Testis (tissue), 3 donors: ENCODE data around the gene HERC2. TPM values are rescaled to one million over a fixed set of nuclear protein-coding genes. Genes with fewer than 3 reads are reported as not detected.
"Not testable (repeated sequence)": the region's sequence is repeated elsewhere in the genome, so short reads cannot be mapped to it uniquely, and the experiment has no call there.

Experiments
- DNase-seq: peaks from one replicate; pipeline ENCODE4 v3.0.0-alpha.2; 2019
- H3K27ac ChIP-seq, 2 donors: fragments of 200-600 bp; sonication (generic); one replicate each; pipeline ENCODE4 v1.5.1; 2019
- H3K27me3 ChIP-seq: fragments of 200-600 bp; sonication (generic); one replicate; pipeline ENCODE4 v1.5.1; 2019
- H3K36me3 ChIP-seq: fragments of 200-600 bp; sonication (generic); one replicate; pipeline ENCODE4 v1.5.1; 2017; ENCODE audit warnings: low read depth; ENCODE audit errors: missing control alignments
- H3K4me1 ChIP-seq: fragments of 200-600 bp; sonication (generic); one replicate; pipeline ENCODE4 v1.5.1; 2019
- H3K4me3 ChIP-seq, 2 donors: fragments of 200-600 bp; sonication (generic); one replicate each; pipeline ENCODE4 v1.5.1; 2017 to 2019
- H3K9me3 ChIP-seq: fragments of 200-600 bp; sonication (generic); one replicate; pipeline ENCODE4 v1.5.1; 2017
- POLR2A ChIP-seq: fragments of 450-650 bp; IDR thresholded peaks from one replicate; pipeline ENCODE4 v1.6.1; 2017; ENCODE audit warnings: antibody characterized with exemption, mild to moderate bottlenecking, moderate library complexity
- whole genome bisulfite sequencing, 2 donors: methylation state at CpG; one replicate each; pipeline ENCODE4 v1.1.5; 2018; 5-methylcytosine and 5-hydroxymethylcytosine counted together
- intact Hi-C: fragments of 100-400 bp; cut with DNase I; formaldehyde crosslinking; loops from one replicate; pipeline ENCODE4 v1.15.1; 2023; ENCODE audit warnings: low total_unique reads
- polyA plus RNA-seq: library from polyadenylated mRNA; stranded (reverse); fragments of 350-450 nt; fragmentation: Illumina TruSeq; extraction: RNeasy Lipid Tissue Mini Kit (QIAGEN cat#74804); gene quantifications from one replicate; pipeline ENCODE4 v1.2.3, GENCODE V29; 2014; ENCODE audit warnings: low read depth, low replicate concordance; ENCODE audit not compliant: insufficient read depth
- total RNA-seq, 2 donors: library from RNA; depleted of rRNA; stranded (reverse); fragments of >200 nt; gene quantifications; one replicate each; pipeline ENCODE4 v1.2.3, GENCODE V29; 2016
- TF ChIP-seq, protein P1 (sequence below), 3 experiments: fragments of 450-650 bp in 2 of 3; fragments of 200-600 bp in 1 of 3; sonication (generic) in 1 of 3; IDR thresholded peaks; one replicate each; pipeline ENCODE4 v1.5.1; 2016 to 2019; ENCODE audit warnings: antibody characterized with exemption in 3 of 3, mild to moderate bottlenecking in 2 of 3, moderate library complexity in 1 of 3

The HERC2 gene
- total and polyA plus RNA-seq, 3 donors from 2014 or later: 45.6 to 113 (median 78.2) TPM

DNA sequence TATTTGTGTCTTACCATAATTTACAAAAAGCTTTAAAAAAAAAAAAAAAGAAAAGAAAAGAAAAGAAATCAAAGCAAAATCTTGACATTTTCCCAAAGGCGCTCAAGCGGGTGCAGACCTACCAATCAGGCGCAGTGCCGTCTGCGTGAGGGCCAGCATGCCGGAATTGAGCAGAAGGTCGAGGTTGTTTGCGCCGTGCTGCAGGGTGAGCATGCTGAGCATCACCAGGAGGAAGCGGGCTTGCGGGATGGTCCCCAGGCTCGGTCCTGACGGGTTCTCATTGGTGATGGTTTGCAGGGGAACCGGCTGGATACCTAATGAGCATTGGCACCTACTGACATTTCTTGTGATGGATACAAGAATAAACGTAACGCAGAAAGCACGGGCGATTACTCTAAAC, 93.9 kb downstream of the HERC2 start:
- Histone ChIP-seq H3K27me3 (no peaks in the 10 kb centered on the region), H3K4me3 (no peak overlapping the region), H3K4me1 (no peaks in the 10 kb centered on the region), H3K27ac (no peak overlapping the region), H3K36me3 (no peaks in the 10 kb centered on the region), H3K9me3 (no peaks in the 10 kb centered on the region)
- TF ChIP-seq, protein P1, sequence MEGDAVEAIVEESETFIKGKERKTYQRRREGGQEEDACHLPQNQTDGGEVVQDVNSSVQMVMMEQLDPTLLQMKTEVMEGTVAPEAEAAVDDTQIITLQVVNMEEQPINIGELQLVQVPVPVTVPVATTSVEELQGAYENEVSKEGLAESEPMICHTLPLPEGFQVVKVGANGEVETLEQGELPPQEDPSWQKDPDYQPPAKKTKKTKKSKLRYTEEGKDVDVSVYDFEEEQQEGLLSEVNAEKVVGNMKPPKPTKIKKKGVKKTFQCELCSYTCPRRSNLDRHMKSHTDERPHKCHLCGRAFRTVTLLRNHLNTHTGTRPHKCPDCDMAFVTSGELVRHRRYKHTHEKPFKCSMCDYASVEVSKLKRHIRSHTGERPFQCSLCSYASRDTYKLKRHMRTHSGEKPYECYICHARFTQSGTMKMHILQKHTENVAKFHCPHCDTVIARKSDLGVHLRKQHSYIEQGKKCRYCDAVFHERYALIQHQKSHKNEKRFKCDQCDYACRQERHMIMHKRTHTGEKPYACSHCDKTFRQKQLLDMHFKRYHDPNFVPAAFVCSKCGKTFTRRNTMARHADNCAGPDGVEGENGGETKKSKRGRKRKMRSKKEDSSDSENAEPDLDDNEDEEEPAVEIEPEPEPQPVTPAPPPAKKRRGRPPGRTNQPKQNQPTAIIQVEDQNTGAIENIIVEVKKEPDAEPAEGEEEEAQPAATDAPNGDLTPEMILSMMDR (IDR thresholded peaks at IDR 0.05): no peak
- TF ChIP-seq POLR2A: no peak
- DNase-seq: no peak
- WGBS, 2 donors: 95% methylated on average over 18 of the region's 18 CpGs
- intact Hi-C loops: no loop called here

DNA sequence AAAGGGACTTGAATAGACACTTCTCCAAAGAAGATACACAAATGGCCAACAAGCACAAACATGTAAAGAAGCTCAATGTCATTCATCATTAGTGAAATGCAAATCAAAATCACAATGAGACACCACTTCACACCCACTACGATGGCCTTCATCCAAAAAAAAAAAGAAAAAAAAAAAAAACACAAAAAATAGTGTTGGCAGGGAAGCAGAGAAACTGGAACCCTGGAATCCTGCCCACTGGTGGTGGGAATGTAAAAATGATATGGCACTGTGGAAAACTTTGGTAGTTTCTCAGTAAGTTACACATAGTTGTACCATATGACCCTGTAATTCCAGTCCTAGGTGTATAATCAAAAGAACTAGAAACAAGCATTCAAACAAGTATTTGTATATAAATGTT, 94.7 kb downstream of the HERC2 start:
- H3K4me3 ChIP-seq, H3K27me3 ChIP-seq, H3K36me3 ChIP-seq, intact Hi-C loops, DNase-seq, H3K27ac ChIP-seq, H3K4me1 ChIP-seq, H3K9me3 ChIP-seq: not testable (repeated sequence)
- TF ChIP-seq, protein P1 (IDR thresholded peaks at IDR 0.05): peak in 1 of 3 experiments; percentile 30
- 71 to 81% methylated on average over 1 of the region's 1 CpG for WGBS, 2 donors

DNA sequence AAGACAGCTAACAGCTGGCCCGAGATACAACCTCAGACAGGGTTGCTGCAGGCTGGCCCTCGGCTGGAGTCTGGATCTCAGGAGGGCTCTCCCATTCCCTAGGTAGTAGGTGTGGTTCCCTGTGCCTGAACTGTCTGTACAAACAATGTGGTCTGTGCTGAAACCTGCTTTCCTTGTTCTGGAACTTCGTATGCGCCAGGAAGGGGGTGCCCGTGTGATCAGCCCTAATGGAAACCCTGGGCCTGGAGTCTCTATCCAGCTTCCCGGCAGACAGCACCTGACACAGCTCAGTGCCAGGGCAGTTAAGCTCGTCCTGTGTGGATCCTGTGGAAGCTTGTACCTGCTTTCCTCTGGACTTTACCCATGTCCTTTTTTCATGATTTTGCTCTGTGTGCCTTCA, 99.4 kb downstream of the HERC2 start:
- H3K27me3 ChIP-seq, DNase-seq, H3K36me3 ChIP-seq, H3K4me3 ChIP-seq, H3K4me1 ChIP-seq, H3K27ac ChIP-seq, H3K9me3 ChIP-seq, intact Hi-C loops: not testable (repeated sequence)
- WGBS, 2 donors: 76 to 78% methylated on average over 7 of the region's 7 CpGs

DNA sequence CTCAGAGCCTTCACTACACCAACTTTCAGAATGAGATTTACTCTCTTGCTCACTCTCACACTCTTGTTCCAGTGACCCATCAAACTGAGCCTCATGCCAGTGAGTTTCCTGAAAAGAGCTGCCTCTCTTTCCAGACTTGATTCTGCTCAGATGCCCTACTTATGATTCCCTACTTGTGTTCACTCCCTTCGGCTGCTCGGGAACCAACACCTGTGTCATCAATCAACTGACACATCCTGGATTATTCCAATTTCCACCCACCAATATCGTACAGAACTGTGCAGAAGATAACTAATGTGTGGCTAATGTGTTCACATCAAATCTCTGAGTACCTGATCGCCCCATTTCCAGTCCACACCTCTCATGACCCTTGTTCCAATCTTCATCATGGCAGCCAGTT, 100.3 kb downstream of the HERC2 start:
- intact Hi-C loops, H3K9me3 ChIP-seq, H3K27ac ChIP-seq, H3K27me3 ChIP-seq, H3K4me3 ChIP-seq, DNase-seq, H3K36me3 ChIP-seq, H3K4me1 ChIP-seq: not testable (repeated sequence)
- WGBS, 2 donors: 77 to 86% methylated on average over 3 of the region's 4 CpGs

DNA sequence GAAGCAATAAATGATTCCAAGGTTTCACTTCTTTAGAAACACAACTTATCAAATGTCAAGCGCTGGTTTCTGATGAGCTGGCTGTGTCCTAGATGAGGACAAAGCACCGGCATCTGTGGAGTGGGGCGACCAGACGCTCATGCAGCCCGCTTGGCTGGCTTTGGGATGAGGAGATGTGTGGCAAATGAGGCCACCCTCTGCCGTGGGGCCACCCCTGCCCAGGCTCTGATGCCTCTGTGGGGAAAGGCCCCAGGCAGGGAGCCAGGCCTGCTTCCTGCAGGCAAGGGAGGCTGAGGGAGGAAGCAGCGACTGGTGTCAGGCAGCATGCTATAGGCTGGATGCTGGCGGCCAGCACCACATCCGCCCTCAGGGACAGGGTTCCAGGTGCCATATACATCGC, 102.9 kb downstream of the HERC2 start:
- 93 to 98% methylated on average over 6 to 10 of the region's 10 CpGs for WGBS, 2 donors
- TF ChIP-seq POLR2A: no peak
- no peaks in the 10 kb centered on the region for H3K36me3 ChIP-seq
- DNase-seq: no peak
- no peaks in the 10 kb centered on the region for H3K27me3 ChIP-seq
- no peak overlapping the region for H3K4me3 ChIP-seq
- H3K4me1 ChIP-seq: no peaks in the 10 kb centered on the region
- no peaks in the 10 kb centered on the region for H3K9me3 ChIP-seq
- no peak overlapping the region for H3K27ac ChIP-seq
- intact Hi-C loops: no loop called here

DNA sequence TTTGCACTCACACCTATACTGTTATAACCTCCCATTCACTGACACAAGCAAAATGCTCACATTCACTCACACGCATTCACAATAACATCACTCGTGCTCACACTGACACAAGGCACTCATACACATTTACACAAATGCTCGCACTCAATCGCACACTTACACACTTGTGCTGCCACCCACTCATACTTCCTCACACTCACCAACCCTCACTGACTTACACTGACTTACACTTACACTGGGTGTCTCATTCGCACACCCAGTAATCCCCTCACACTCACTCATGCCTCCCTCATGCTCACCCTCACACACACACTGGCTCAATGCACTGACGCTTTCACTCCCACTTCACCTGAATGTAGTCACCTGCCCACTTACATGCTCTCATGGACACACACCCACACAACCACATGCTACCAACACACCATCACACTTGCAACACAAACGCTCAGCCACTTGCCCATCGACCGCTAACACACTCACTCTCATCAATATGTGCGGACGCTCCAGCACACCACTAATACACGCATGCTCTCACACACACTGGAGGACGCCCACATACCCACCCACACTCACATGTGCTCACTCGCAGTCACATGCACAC, 104.9 kb downstream of the HERC2 start:
- H3K36me3 ChIP-seq, DNase-seq, H3K27me3 ChIP-seq, H3K27ac ChIP-seq, intact Hi-C loops, H3K9me3 ChIP-seq, H3K4me3 ChIP-seq, H3K4me1 ChIP-seq: not testable (repeated sequence)
- 89 to 95% methylated on average over 14 of the region's 14 CpGs for WGBS, 2 donors

DNA sequence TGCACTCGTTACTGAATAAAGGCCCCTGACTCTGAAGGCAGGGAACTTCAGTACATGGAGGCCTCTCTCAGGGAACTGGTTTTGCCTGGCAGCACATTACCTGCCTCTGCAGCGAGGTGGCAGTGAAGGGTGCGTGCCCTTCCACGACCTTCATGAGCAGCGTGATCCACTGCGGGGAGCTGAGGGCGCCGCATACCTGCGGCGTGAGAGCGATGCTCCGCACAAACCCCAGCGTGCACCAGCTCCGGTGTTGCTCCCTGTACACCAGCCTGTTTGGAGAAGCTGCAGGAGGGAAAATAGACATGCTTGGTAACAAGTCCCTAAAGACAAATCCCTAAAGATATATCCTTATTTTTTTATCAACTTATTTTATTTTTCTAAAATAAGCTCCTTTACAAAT, 106.5 kb downstream of the HERC2 start:
- not testable (repeated sequence) for H3K36me3 ChIP-seq
- WGBS, 2 donors: 91% methylated on average over 12 to 14 of the region's 14 CpGs

DNA sequence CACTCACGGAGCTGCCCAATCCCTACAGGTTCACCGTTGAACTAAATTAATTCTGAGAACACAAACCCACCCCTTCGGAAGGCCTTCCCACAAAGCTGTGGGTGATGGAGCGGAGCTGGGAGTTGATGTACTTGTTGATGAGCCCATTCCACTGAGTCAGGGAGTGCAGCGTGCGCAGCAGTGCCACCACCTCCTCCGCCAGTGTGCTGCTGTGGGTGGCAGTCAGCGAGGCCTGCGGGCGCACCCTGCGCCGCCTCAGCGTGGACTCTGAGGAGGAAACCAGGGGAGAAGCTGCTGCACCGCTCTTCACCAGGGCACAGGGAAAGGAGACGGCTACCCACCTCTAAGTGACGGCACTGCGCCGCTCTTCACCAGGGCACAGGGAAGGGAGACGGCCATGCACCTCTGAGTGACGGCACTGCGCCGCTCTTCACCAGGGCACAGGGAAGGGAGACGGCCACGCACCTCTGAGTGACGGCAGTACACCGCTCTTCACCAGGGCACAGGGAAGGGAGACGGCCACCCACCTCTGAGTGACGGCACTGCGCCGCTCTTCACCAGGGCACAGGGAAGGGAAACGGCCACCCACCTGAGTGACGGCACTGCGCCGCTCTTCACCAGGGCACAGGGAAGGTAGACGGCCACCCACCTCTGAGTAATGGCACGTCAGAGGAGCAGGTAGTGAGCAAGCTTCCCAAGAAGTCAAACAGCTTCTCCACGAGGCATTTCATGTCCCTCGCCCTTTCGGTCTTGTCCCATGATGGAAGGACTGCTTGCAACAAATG, 107.8 kb downstream of the HERC2 start:
- 96 to 98% methylated on average over 25 to 35 of the region's 39 CpGs for WGBS, 2 donors
- H3K36me3 ChIP-seq, H3K4me3 ChIP-seq, DNase-seq, intact Hi-C loops, H3K4me1 ChIP-seq, H3K9me3 ChIP-seq, H3K27ac ChIP-seq, H3K27me3 ChIP-seq: not testable (repeated sequence)

More for the DNA sequence above, 106.5 kb downstream of the HERC2 start:
- H3K9me3 ChIP-seq, H3K27ac ChIP-seq, H3K27me3 ChIP-seq, H3K4me3 ChIP-seq, intact Hi-C loops, DNase-seq, H3K4me1 ChIP-seq: not testable (repeated sequence)

DNA sequence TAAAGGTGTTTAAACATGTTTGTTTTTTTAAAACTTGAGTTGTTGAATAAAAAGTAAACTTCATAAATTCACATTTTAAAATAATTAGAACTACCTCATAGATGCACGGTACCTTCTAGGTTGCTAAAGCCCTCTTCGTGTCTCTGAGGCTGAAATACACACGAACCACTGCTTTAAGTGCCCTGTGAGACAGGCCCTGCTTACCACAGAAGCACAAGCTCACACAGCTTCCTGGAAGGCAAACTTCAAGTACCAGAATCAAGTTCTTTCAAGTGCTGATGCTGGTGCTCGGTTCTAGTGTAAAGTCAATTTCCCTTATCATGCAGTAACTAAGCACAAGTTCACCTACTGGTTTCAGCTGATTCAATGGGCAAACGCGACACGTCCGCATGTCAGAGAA, 108.6 kb downstream of the HERC2 start:
- H3K4me1 ChIP-seq, H3K27me3 ChIP-seq, H3K4me3 ChIP-seq, intact Hi-C loops, DNase-seq, H3K9me3 ChIP-seq, H3K27ac ChIP-seq, H3K36me3 ChIP-seq: not testable (repeated sequence)
- WGBS, 2 donors: 94 to 96% methylated on average over 4 to 5 of the region's 8 CpGs
